Measurements from ENCODE around the gene DOCK4.

Gene DOCK4

DNA sequence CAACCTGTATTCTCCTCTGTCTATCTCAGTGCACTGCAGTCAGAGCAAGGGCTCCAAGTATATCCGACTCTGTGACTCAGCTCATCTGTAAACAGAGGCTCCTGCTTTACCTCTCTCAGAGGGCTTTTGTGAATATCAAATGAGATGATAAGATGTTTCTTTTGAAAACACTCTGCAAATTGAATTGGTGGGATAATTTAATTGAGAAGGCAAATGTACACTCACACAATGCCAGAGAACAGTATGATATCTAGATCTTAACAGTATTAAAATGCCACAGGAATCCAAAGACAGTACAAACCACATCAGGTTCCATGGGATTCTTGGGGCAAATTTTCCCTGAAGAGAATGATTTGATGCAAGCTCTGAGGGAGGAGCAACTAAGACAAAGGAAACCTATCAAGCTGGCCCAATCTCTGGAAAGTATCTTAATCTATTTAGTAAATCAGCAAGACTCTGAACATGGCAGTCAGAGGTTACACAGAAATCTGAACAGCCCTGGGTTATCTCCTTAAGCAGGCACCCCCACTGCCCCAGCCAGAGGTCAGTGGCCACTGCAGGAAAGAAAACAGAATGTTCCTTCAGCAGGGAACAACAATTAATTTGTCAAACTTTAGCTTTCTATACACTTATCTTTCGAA lies 45.9 kb downstream of the DOCK4 start:
- no peak for DNase-seq

DNA sequence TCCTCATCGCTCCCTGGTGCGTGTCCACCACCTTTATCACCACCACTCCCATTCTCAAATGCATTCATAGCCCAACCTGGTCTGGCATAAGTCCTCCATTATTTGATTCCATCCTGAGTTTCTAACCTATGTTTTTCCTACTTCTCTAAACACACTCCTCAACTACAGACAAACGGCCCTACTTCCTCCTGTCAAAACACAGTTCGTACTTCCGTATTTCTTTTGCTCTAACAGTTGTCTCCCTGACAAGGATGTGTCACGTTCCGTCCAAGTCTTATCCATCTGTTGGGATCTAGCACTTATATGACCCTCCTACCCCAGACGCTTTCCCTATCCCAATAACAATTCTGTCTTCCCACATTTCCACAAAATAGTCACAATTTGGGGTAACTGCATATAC lies 46.8 kb downstream of the DOCK4 start:
- DNase-seq, result no peak

DNA sequence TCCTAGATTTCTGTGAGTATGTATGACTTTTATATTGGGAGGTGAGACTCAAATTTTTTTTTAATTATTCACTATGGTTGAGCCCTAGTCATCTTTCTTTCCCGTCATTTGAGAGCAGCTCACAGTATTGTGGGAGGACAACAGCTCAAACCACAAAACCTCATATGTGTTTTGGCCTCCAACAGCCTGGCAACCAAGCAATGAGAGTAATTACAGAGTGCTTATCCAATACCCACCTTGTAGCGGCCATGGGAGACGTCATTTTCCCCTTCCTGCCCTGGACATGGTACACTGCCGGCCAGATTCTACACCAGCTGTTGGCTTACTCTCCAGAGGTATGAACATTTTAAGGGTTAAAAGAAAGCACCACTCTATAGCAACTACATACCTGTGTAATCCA lies 49.1 kb downstream of the DOCK4 start:
- no peak for DNase-seq

DNA sequence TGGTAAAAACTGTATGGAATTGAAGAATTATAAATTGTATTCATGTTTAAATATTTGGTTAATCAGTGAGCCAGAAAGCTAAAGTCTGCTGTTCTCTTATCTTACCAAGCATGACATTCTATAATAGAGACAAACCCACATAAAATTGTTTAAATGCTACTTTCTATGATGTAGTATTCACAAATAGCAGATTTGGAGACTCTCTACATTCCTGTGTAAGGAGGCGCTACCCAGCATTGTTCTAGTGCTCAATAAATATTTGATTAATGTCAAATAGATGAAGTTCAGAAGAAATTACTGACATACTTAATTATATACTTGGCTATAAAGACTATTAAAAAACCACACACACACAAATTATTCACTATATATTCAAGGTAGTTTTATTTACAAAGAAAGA lies 49.8 kb downstream of the DOCK4 start:
- no peak for DNase-seq

DNA sequence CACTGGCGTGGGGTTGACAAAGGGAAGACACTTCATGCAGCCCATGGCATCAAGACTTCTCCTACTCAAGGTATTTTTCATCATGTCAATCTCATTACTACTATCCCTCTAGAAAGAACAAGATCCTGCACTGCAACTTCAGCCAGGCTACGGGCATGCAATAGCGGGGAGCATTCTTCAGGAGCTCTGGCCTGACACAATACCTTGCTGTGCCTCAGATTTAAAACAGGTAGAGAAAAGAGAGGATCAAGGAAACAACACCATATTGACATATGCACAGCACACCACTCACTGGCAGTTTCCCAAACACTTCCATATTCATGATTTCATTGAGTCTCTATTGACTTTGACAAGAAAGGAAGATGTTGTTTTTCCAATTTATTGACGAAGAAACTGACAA lies 51.5 kb downstream of the DOCK4 start:
- no peak for DNase-seq

DNA sequence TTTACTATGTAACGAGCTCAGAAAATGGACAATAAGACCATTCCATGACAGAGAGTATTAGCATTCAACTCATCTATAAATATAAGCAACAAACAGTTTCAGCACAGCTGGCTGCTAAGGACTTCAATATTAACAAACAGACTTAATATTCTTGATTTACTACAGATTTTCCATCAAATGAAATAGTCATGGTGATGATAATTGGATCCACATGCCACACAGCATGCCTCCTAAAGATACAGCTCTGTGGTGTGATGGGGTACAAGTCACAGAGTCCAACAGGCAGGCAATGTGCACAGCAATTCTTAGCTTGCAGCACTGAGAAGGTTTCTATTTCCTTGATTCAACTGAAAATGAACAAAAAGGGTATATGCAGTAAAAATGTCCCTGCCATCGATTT lies 54.0 kb downstream of the DOCK4 start:
- no peak for DNase-seq

DNA sequence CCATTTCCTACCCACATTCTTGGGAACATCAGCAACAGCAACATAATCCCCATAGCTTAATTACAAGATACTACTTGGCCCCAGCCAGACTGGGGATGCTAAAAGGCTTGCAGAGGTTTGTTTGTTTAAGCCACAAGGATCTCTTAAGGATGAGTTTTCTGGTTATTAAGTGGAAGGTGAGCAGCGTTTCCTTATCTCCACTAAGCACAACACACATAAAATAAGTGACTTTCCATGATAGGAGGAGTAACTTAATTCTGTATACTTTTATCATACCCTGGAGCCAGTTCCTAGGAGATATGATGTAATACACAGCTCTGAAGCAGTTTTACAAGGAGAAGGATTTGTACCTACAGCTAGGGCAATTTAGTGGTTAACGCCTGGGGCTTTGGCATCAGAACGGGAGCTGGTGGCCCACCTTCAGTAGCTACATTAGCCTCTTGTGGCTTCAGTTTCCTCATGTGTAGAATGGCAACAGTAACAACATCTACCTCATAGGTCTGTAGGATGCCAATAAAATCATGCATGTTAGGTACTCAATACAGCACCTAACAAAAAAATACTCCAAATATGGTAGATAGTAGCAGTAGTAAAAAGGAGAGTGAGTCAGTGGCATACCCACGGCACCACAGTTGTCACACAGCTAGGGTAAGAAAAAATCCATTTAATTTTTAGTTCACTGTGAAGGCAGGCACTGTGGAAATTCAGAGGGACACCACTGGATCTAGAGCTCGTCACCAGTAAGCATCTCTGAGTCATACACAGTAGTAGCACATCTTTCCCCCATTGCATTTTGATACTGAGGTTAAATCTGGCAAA lies 55.2 kb downstream of the DOCK4 start:
- DNase-seq, result no peak

DNA sequence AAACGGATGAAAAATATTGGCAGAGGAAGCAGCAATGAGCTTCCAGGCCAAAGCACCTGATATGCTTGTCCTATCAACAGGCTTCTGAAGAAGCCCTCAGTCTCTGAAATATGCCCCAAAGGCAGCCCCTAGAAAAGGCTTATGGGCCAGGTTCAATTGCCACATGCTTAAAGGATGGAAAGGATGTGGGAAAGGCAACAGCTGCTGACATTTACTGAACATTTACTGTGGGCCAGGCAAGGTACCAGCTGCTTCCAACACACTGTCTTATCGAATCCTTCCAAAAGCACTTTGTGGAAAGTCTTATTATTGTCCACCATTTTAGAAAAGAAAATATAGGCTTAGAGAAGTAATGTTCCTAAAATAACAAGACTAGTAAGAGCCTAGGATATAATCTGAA lies 56.5 kb downstream of the DOCK4 start:
- no peak for DNase-seq

DNA sequence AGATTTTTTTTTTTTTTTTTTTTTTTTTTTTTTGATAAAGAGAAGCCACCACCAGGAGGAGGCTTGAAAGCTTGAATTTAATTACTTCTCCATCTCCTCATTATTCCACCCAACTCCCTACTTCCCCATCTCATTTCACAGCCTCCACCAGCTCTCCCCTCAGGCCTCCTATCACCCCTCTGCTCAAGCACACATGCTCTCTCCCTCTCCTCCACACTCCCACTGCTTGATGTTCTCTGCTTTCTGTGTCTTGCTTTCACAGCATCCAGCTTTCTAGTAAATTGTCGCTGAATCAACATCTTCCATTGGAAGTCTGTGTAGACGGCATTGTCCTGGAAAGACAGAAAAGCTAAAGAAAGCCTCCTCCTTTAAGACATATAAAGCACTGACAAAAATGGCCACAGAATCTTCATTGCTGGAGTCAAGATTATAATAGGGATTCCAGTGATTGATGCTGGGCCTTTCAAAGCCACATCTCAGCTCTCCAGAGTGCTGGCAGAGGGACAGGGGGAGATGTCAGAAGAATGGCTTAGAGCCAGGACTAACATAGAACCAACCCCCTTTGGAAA lies 58.3 kb downstream of the DOCK4 start:
- no peak for DNase-seq

DNA sequence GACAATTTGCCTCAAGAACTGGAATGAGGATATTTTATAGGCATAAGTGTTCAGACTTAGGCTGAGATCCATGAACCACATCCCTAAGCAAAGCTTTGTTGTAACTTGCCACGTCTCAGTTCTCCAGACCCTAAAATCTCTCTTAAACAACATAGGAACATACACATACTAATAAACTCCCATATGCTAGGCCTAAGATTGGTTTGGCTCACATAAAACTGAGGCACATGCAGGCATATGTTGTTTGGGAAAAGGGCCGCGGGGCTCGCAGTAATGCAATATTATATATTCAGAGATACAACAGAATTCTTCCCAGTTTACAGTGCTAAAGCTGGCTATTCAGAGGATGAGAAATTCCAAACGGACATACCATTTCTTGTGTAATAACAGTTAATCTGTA lies 61.0 kb downstream of the DOCK4 start:
- no peak for DNase-seq

DNA sequence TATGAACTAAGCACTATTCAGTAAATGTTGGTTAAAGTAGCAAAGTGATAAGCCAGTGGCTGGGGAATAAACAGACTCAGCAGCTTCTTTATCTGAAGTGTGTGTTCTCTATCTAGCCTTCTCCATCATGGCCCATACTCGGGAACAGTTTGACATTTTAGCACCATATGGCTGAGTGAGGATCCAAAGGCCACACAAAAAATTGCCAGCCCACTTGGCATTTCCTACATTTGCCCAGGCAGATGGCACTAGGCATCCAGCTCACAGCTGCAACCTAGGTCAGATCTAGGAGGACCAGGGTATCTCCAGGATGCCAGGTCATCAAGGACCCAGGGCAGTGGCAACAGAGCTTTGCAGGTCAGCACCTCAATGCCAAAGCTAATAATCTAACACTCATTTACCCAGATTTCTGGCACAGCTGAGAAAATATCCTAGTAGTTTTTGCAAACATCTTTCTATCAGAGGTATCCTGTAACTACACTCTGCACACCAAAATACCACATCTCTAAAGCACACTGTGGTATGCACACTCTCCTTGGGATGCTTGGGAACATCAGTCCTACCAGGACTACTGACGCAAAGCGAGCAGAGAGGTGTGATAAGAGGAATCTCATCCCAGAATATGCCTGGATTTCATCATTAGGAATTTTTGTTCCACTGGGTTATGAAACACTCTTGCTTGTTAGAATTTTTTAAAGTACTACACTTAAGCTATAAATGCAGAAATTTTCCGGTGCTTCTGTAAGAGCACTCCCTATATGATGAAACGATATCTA lies 61.7 kb downstream of the DOCK4 start:
- no peak for DNase-seq

DNA sequence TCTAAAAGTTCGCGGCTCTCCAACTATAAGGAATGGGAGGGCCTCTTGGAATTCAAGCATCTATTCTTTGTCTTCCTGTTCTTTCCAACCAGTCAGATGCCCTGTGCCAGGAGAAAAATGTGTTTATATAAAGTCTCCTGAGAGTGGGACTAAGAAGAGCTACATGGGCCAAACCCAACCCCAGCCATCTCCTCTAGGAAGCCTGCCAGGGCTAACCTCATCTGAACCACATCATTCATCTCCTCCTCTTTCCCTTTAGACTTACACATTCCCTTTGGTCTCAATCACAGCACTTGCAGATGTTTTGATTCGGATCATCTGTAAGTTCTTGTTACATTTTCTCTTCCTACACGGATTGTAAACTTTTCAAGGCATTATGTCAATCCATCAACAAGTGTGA lies 62.6 kb downstream of the DOCK4 start:
- DNase-seq, result no peak

DNA sequence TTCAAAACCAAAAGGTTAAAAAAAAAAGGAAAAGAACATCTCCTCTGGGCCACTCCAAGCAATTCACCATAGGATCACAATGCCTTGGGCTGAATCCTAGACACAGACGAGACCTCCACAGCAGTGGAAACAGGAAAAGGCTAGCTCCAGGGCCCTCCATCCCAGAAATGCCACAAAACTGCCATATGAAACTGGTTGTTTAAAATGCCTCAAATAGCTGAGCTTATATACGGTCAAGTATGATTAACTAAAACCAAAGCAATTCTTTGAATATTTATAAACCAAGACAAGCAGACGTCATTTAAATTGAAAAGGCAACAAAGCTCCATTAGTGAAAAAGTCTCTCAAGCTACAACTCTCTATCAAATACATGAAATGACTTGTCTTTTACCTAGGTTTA lies 63.1 kb downstream of the DOCK4 start:
- no peak for DNase-seq

DNA sequence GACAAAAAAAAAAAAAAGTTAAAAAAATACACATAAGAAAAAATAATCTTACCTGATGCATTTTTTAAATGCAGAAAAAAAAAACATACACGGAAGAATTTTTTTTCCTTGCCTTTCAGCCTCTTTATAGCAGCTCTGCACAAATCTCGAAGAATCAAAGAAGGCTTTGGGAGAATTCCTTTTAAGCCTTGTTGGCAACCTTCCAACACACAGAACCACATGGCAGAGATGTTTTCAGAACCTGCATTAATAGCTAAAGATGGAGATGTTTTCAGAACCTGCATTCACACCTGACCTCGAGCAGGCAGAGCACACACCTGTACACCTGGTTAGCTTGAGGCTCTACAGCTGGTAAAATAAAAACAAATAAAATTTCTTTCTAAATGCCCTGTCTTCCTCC lies 65.6 kb downstream of the DOCK4 start:
- no peak for DNase-seq

DNA sequence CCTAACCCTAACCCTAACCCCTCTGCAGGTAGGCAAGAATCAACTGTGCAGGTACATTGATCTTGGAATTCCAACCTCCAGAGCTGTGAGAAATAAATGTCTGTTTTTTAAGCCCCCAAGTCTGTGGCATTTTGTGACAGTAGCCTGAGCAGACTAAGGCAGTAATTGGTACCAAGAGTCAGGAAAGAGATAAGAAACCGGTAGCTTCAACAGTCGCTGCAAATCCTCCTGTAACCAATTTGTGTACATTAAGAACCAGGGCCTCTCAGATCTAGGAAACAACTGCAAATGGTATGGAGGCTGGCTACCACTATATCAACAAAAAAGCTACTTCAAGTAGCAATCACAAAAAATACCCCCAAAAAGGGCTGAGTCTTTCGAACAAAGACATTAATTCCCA lies 67.3 kb downstream of the DOCK4 start:
- DNase-seq, result no peak

DNA sequence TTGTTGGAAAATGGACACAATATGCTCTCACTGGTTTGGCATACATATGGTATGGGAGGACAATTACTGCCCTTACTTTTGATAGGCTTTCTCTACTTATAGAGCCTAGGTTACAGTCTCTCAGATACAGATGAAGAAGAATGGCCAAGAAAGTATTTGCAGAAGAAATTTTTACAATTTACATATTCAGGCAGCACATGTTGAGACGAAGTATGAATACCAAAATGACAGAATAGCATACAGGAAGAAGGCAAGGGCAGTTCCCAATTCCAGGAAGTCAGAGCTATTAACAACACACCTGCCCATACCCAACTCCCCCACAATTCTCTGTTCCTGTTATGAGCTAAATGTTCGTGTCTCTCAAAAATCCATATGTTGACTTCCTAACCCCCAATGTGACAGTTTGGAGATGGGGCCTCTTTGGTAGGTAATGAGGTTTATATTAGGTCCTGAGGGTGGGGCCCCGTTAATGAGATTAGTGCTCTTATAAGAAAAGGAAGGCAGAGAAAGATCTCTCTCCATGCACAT lies 67.8 kb downstream of the DOCK4 start:
- no peak for DNase-seq

DNA sequence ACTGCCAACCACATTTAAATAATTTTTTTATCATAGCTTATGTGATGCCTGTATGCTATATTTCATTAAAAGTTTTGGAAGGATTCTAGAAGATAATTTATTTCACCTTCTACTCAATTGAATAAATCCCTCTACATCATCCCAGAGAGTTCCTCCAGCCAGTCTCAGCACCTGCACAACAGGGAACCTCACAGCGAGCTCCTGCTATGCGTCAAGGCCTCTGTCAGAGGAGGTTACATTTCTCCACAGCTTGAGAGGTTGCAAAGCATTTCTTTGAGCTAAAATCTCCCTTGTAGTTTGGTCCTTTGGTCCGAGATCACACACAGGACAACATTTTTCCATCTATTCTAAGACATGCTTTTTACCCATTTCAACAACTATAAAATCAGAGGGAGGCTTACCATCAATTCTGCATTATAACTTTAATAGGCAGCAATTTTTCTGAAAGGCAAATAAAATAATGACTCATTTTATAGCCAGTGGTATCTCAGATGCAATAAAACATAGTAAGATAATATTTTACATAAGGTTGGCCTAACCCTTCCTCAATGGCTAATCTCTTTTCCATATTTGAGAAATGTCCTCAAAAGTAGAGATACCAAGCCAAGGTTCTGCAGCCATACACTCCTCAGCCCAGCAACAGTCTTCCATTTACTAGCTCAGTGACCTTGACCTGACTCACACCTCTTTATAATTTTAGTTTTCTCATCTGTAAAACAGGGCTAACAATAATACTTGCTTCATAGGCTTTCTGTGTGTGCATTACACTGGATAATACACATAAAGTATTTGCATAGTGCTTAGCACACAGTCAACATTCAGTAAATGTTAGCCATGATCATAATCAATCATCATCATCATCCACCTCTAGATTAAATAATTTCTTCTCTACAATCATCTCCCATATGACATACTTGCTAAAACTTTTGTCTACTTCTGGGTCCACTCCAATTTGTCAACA lies 68.8 kb downstream of the DOCK4 start:
- no peak for DNase-seq

DNA sequence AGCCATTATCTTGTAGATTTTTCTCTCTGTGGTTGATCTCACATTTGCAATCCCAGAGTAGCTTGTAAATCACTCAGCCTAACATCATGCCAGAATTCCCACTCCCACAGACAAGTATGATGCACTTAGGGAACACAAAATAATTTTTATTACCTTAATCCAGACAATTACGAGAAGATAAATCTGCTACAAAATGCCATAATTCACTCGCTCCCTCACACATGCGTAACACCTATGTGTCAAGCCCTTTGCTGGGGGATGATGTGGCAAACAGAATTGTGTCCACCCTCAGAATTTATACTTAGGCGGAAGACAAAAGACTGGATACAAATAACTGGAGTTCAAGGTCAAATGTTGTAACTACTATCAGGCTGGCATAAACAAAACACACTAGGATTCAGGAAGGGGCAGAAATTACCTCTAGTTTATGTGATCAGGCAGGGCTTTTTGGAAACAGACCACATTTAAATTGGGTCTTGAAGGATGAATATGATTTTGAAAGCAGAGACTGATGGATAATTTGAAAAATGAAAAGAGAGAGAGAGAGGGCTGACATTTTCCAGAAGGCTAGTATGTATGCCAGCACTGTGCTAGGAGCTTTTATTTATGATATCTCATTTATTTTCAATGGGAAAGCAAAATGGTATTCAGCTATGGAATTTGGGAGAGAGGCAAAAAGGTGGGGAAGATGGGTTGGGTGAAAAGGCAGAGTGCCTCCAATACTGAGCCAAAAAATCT lies 69.8 kb downstream of the DOCK4 start:
- DNase-seq, result no peak

DNA sequence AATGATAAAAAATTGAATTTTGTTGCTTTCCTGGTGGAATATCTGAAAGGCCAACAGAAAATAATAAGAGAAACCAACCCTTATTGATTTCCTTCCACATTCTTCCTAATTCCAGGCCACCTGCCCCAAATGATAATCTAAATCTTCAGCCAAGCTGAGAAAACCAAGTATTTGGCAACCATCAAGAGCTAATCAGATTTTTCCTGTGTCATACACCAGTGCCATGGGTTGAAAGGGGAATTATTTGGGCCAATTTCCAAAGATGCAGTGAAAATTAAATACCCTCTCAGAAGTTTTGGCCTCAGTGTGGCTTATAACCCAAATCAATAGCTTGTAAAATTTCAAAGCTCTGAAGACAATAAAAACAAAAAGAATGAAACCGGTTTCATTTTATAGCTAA lies 70.4 kb downstream of the DOCK4 start:
- no peak for DNase-seq

DNA sequence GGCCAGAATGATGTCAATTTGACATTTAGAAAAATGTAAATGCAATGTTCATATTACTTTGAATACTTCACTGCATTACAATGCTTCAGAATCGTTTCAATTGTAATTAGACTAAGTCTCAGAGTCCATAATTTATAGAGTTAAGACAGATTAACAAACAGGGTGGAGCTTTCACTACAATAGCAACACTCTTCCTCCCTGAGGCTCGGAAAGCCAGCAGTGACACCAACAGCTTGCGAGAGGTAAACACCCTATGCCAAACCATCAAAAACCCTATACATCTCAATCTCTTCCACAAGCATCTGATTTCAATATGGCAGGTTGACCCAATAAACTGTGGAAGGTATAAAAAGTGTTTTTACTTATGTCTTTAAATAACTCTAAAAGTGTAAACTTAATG lies 72.2 kb downstream of the DOCK4 start:
- no peak for DNase-seq

DNA sequence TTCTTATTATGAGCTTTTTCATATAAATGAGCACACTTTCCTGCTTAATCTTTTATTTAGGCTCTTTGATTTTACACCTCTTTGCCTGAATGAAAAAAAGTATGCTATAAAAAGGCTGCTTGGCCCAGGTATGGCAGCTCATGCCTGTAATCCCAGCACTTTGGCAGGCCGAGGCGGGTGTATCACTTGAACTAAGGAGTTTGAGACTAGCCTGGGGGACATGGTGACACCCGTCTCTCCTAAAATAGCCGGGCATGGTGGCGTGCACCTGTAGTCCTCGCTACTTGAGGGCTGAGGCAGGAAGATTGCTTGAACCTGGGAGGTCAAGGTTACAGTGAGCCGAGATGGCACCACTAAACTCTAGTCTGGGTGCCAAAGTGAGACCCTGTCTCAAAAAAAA lies 72.9 kb downstream of the DOCK4 start:
- DNase-seq, result no peak

Measured in NCI-H1092 treated with DMSO at 0.1 percent for 48 hours (cell line).